IMR-90 (cell line): ENCODE measurements around the gene GLS2. TPM values are rescaled to one million over a fixed set of nuclear protein-coding genes. Genes with fewer than 3 reads are reported as not detected.

Experiments
- ATAC-seq: fragments of 200-7000 bp; cut with Tn5 transposase; 2 replicates; pipeline ENCODE4 v1.9.1; 2020; ENCODE audit warnings: low read depth, mild to moderate bottlenecking, moderate library complexity
- BruUV-seq: library from RNA; stranded (reverse); fragments of 400-500 nt; replicated peaks from 2 replicates; lab custom pipeline; 2021; lab: Mats Ljungman, UMichigan
- CTCF ChIA-PET: fragments of 300-600 bp; formaldehyde crosslinking; extraction: SDS; loops from one replicate; lab custom pipeline; 2021; ENCODE audit warnings: antibody characterized with exemption; lab: Yijun Ruan, JAX
- POLR2A ChIA-PET: fragments of 300-600 bp; sonication (Branson Sonifier 250); formaldehyde crosslinking; loops from one replicate; lab custom pipeline; 2022; ENCODE audit warnings: antibody characterized with exemption; ENCODE audit not compliant: unreplicated experiment; lab: Charles Lee
- DNase-seq: peaks from one replicate; pipeline ENCODE4 v3.0.0; 2013
- H2AFZ ChIP-seq: replicated peaks from 2 replicates; pipeline ENCODE3; 2013; ENCODE audit warnings: low read length, mild to moderate bottlenecking; ENCODE audit not compliant: poor library complexity
- H2AK5ac ChIP-seq: 2 replicates; pipeline ENCODE4 v1.6.1; 2013; ENCODE audit warnings: low read depth, low read length, inconsistent platforms
- H2AK9ac ChIP-seq: replicated peaks from 2 replicates; pipeline ENCODE3; 2013; ENCODE audit warnings: mild to moderate bottlenecking, low read depth, low read length, moderate library complexity; ENCODE audit not compliant: poor library complexity
- H2BK120ac ChIP-seq: 2 replicates; pipeline ENCODE4 v1.6.1; 2013; ENCODE audit warnings: low read depth, low read length, inconsistent platforms
- H2BK15ac ChIP-seq: 3 replicates; pipeline ENCODE4 v1.6.1; 2013; ENCODE audit warnings: low read depth, low read length, inconsistent platforms
- H2BK20ac ChIP-seq: 2 replicates; pipeline ENCODE4 v1.6.1; 2013; ENCODE audit warnings: low read depth, mild to moderate bottlenecking, inconsistent platforms, low read length, moderate library complexity
- H2BK5ac ChIP-seq: 2 replicates; pipeline ENCODE4 v1.6.1; 2013; ENCODE audit warnings: mild to moderate bottlenecking, low read depth, low read length, inconsistent platforms; ENCODE audit not compliant: poor library complexity, severe bottlenecking
- H3K14ac ChIP-seq: replicated peaks from 2 replicates; pipeline ENCODE4 v1.6.1; 2013; ENCODE audit warnings: low read depth, low read length, inconsistent platforms
- H3K18ac ChIP-seq: 2 replicates; pipeline ENCODE4 v1.6.1; 2013; ENCODE audit warnings: low read depth, low read length, control low read depth
- H3K23ac ChIP-seq: 2 replicates; pipeline ENCODE4 v1.6.1; 2013; ENCODE audit warnings: low read depth, low read length, inconsistent platforms
- H3K27ac ChIP-seq: 2 replicates; pipeline ENCODE4 v1.5.1; 2013; ENCODE audit warnings: mild to moderate bottlenecking, control low read depth, low read length; ENCODE audit not compliant: insufficient read depth
- H3K27me3 ChIP-seq: 2 replicates; pipeline ENCODE4 v1.6.1; 2013; ENCODE audit warnings: low read length; ENCODE audit not compliant: control insufficient read depth, insufficient read depth
- H3K36me3 ChIP-seq: 2 replicates; pipeline ENCODE4 v1.6.1; 2013; ENCODE audit warnings: low read length, mixed read lengths; ENCODE audit not compliant: control insufficient read depth, insufficient read depth
- H3K4ac ChIP-seq: 2 replicates; pipeline ENCODE4 v1.6.1; 2013; ENCODE audit warnings: low read depth, low read length, inconsistent platforms
- H3K4me1 ChIP-seq: 2 replicates; pipeline ENCODE4 v1.6.1; 2013; ENCODE audit warnings: low read length, mixed read lengths; ENCODE audit not compliant: control insufficient read depth, insufficient read depth
- H3K4me2 ChIP-seq: 2 replicates; pipeline ENCODE4 v1.6.1; 2013; ENCODE audit warnings: low read depth, mild to moderate bottlenecking, control low read depth, low read length, moderate library complexity
- H3K4me3 ChIP-seq: 2 replicates; pipeline ENCODE4 v1.5.1; 2013; ENCODE audit warnings: low read depth, mild to moderate bottlenecking, control low read depth, low read length, moderate library complexity; ENCODE audit not compliant: insufficient read depth
- H3K56ac ChIP-seq: 2 replicates; pipeline ENCODE4 v1.6.1; 2013; ENCODE audit warnings: low read length, inconsistent platforms; ENCODE audit not compliant: insufficient read depth; ENCODE audit errors: extremely low read depth
- H3K79me1 ChIP-seq, 2 experiments: 2 replicates each; pipeline ENCODE4 v1.6.1; 2013; ENCODE audit warnings: low read length in 2 of 2, inconsistent platforms in 1 of 2, low read depth in 1 of 2
- H3K9ac ChIP-seq: 2 replicates; pipeline ENCODE4 v1.6.1; 2013; ENCODE audit warnings: low read depth, low read length, control low read depth
- H3K9me1 ChIP-seq: 2 replicates; pipeline ENCODE4 v1.6.1; 2013; ENCODE audit warnings: low read length, inconsistent platforms; ENCODE audit not compliant: insufficient read depth
- H3K9me3 ChIP-seq: 2 replicates; pipeline ENCODE4 v1.6.1; 2013; ENCODE audit warnings: low read length; ENCODE audit not compliant: control insufficient read depth, insufficient read depth
- H4K20me1 ChIP-seq: 2 replicates; pipeline ENCODE4 v1.6.1; 2013; ENCODE audit warnings: low read length, inconsistent platforms; ENCODE audit not compliant: insufficient read depth
- H4K5ac ChIP-seq: 2 replicates; pipeline ENCODE4 v1.6.1; 2013; ENCODE audit warnings: mild to moderate bottlenecking, low read depth, low read length, control low read depth
- H4K8ac ChIP-seq, 2 experiments: 2 replicates each; pipeline ENCODE4 v1.6.1; 2013; ENCODE audit warnings: low read depth in 2 of 2, low read length in 2 of 2, control low read depth in 1 of 2, inconsistent platforms in 1 of 2
- H4K91ac ChIP-seq: 2 replicates; pipeline ENCODE4 v1.6.1; 2013; ENCODE audit warnings: low read depth, low read length, inconsistent platforms; ENCODE audit not compliant: insufficient read depth
- BHLHE40 ChIP-seq: fragments of 150-350 bp; IDR thresholded peaks from 2 replicates; pipeline ENCODE4 v1.6.1; 2016; ENCODE audit warnings: mild to moderate bottlenecking, low read depth, low read length
- CHD1 ChIP-seq: IDR thresholded peaks from 2 replicates; pipeline ENCODE4 v1.6.1; 2012; ENCODE audit warnings: low read depth, low read length, improper control_type of control experiment
- ELK1 ChIP-seq: fragments of 150-350 bp; IDR thresholded peaks from 2 replicates; pipeline ENCODE4 v1.6.1; 2016; ENCODE audit warnings: low read depth, mild to moderate bottlenecking, low read length, moderate library complexity, borderline replicate concordance
- FOS ChIP-seq: fragments of 150-350 bp; IDR thresholded peaks from 2 replicates; pipeline ENCODE4 v1.6.1; 2016; ENCODE audit warnings: low read depth, low read length
- MAFK ChIP-seq: IDR thresholded peaks from 2 replicates; pipeline ENCODE4 v1.6.1; 2012; ENCODE audit warnings: low read depth, low read length, improper control_type of control experiment
- MAZ ChIP-seq: IDR thresholded peaks from 2 replicates; pipeline ENCODE4 v1.6.1; 2012; ENCODE audit warnings: low read depth, mild to moderate bottlenecking, low read length, improper control_type of control experiment, moderate library complexity, borderline replicate concordance
- MXI1 ChIP-seq: IDR thresholded peaks from 2 replicates; pipeline ENCODE4 v1.6.1; 2012; ENCODE audit warnings: low read depth, mild to moderate bottlenecking, low read length, moderate library complexity, borderline replicate concordance
- POLR2A ChIP-seq: IDR thresholded peaks from 2 replicates; pipeline ENCODE4 v1.6.1; 2012; ENCODE audit warnings: mild to moderate bottlenecking, low read depth, low read length
- RAD21 ChIP-seq: IDR thresholded peaks from 2 replicates; pipeline ENCODE4 v1.6.1; 2012; ENCODE audit warnings: low read length, improper control_type of control experiment
- RCOR1 ChIP-seq: IDR thresholded peaks from 2 replicates; pipeline ENCODE4 v1.6.1; 2012; ENCODE audit warnings: mild to moderate bottlenecking, low read length, improper control_type of control experiment; ENCODE audit not compliant: insufficient replicate concordance
- RFX5 ChIP-seq: IDR thresholded peaks from 2 replicates; pipeline ENCODE4 v1.8.0; 2012; ENCODE audit warnings: low read depth, mild to moderate bottlenecking, low read length, moderate library complexity
- SMC3 ChIP-seq: fragments of 150-350 bp; IDR thresholded peaks from 2 replicates; pipeline ENCODE4 v1.6.1; 2016; ENCODE audit warnings: low read depth, mild to moderate bottlenecking, antibody characterized with exemption, low read length, moderate library complexity
- WGBS, 2 experiments: methylation state at CpG; one replicate each; pipeline versions ENCODE4 v1.1.5 to v1.1.7; 2013; ENCODE audit warnings: missing lambda C conversion rate in 2 of 2; ENCODE audit not compliant: insufficient read length in 1 of 2; ENCODE audit errors: extremely low coverage in 2 of 2; 5-methylcytosine and 5-hydroxymethylcytosine counted together
- dilution Hi-C: fragments of 300-500 bp; cut with HindIII; formaldehyde crosslinking; loops from one replicate; pipeline ENCODE4 v1.14.3; 2018; ENCODE audit warnings: low sequenced_read_pairs; ENCODE audit not compliant: unreplicated experiment
- in situ Hi-C: fragments of 300-500 bp; cut with MboI; formaldehyde crosslinking; loops from 3 replicates; pipeline ENCODE4 v1.14.3; 2019; ENCODE audit warnings: low sequenced_read_pairs, inconsistent platforms, mixed read lengths
- intact Hi-C: fragments of 100-400 bp; cut with micrococcal nuclease; formaldehyde crosslinking; loops from 2 replicates; pipeline ENCODE4 v1.10.0; 2022
- polyA plus RNA-seq, 3 experiments: library from polyadenylated mRNA; depleted of rRNA; stranded (reverse); fragments of >200 nt; gene quantifications; 2 replicates each; pipeline ENCODE4 v1.2.3, GENCODE V29; 2012; ENCODE audit warnings: low replicate concordance in 1 of 3
- total RNA-seq: library from RNA; depleted of rRNA; stranded (reverse); fragments of >200 nt; gene quantifications from 2 replicates; pipeline ENCODE4 v1.2.3, GENCODE V29; 2012

The GLS2 gene
- total and polyA plus RNA-seq, 2 of the 4 experiments (the other 2 are of a cell fraction), result 0.21 to 0.36 TPM

DNA sequence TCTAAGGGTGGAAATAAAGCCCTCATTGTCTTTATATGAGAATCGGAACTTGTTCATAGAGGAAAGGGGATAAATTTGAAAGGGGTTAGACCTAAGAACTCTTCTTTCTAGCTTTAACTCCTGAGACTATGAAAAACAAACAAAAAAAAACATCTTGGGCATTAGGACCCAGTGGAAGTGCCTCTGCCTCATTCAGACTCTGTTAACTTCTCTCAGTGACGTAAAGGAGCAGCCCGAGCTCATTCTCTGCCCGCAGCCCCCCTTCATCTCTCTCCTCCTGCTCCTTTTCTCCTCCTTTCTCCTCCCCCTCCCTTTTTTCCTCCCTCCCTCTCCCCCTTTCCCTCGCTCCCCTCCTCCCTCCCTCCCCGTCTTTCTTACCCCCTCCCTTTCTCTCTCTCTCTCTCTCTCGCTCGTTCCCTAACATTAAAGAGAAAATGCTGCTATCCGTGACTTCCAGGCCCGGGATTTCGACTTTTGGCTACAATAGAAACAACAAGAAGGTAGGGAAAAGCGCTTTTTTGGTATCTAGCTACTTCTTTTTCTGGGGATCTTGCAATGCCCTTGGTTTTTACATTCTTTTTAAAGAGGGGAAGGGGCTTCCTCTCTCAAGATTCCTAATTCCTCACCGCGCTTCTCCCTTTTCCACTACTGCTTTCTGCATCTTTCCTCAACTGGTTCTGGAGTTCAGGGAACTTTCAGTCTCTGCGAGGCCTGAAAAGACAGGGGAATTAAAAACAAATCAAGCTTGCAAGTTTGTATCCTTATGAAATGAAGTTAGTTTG, 33.8 kb upstream of the GLS2 start, which contains the start of gene RBMS2 (continued):
- TF ChIP-seq MAFK, result no peak

GRCh38 chr12:56521209-56521589, 33.2 kb upstream of the GLS2 start:
- CTCF ChIA-PET, result interaction anchor here (0.6 to 1.0 kb wide), 5 partner anchors 19 to 215 kb away, joined by 3 to 4 read pairs (median 3); no protein-coding TSS in a partner anchor
- BruUV-seq, result no TSS peak
- H3K4ac ChIP-seq, result peak overlapping the region; percentile 69; the same call in 1 of the 2 replicates
- intact Hi-C loops (no loop called here), dilution Hi-C loops (no loop called here), in situ Hi-C loops (loop anchor here (5.0 to 25.0 kb wide), 2 partner anchors 46 to 466 kb away; a partner anchor contains a TSS)
- no peak overlapping the region for H2AFZ ChIP-seq
- no peaks in the 10 kb centered on the region for H3K27me3 ChIP-seq
- 0 out of 2 replicates have a peak overlapping the region, but pooled peaks have one; percentile 38 for H3K9ac ChIP-seq
- H2BK15ac ChIP-seq, result peak overlapping the region; percentile 55; the same call in 1 of the 3 replicates
- H3K4me2 ChIP-seq, result peak overlapping the region; percentile 89
- peaks cover 6% of the 10 kb centered on the region for H3K9me1 ChIP-seq
- DNase-seq, result no peak
- H3K14ac ChIP-seq, result no peak overlapping the region
- H3K4me3 ChIP-seq, result no peak overlapping the region
- no peak overlapping the region for H2AK9ac ChIP-seq
- POLR2A ChIA-PET, result interaction anchor here (0.8 to 1.1 kb wide), 3 partner anchors 20 to 115 kb away, joined by 3 to 5 read pairs (median 3); no protein-coding TSS in a partner anchor
- no CpG with 5 or more reads among the region's 8 CpGs for WGBS, 2 experiments
- H3K79me1 ChIP-seq, result peaks cover 0 to 23% of the 10 kb centered on the region in 2 experiments; a peak in 2 of 4 replicates
- H2BK20ac ChIP-seq, result peak overlapping the region; percentile 73; the same call in 1 of the 2 replicates
- H4K8ac ChIP-seq, result peak overlapping the region in 1 of 2 experiments; percentile 45; a peak in 2 of 4 replicates
- H4K91ac ChIP-seq, result peak overlapping the region; percentile 56; the same call in 1 of the 2 replicates
- H4K20me1 ChIP-seq, result no peaks in the 10 kb centered on the region
- peak overlapping the region; percentile 84 for H2BK5ac ChIP-seq
- peak overlapping the region; percentile 38; the same call in 1 of the 2 replicates for H2BK120ac ChIP-seq
- H3K27ac ChIP-seq, result peak overlapping the region; percentile 51
- H2AK5ac ChIP-seq, result peak overlapping the region; percentile 37; the same call in 1 of the 2 replicates
- peak overlapping the region; percentile 71; the same call in 1 of the 2 replicates for H3K18ac ChIP-seq
- H3K4me1 ChIP-seq, result peaks cover 8% of the 10 kb centered on the region
- H3K9me3 ChIP-seq, result no peaks in the 10 kb centered on the region
- peaks cover 4% of the 10 kb centered on the region for H3K36me3 ChIP-seq
- H3K23ac ChIP-seq, result peak overlapping the region; percentile 6; the same call in 1 of the 2 replicates
- no peak overlapping the region for H3K56ac ChIP-seq
- ATAC-seq, result no peak
- H4K5ac ChIP-seq, result peak overlapping the region; percentile 43
- TF ChIP-seq CHD1, result no peak
- no peak for TF ChIP-seq RCOR1
- TF ChIP-seq FOS, result no peak
- TF ChIP-seq MAFK, result no peak
- TF ChIP-seq RAD21, result no peak
- TF ChIP-seq SMC3, result no peak
- TF ChIP-seq BHLHE40, result no peak
- TF ChIP-seq MXI1, result no peak
- TF ChIP-seq ELK1, result no peak
- TF ChIP-seq MAZ, result no peak
- no peak for TF ChIP-seq RFX5
- no peak for TF ChIP-seq POLR2A
